Stimulated activated CD8-positive, alpha-beta memory T cell treated with anti-CD3 and anti-CD28 coated beads, Interleukin-12 subunit alpha, Interleukin-12 subunit beta, amount 100 ng/mL, for 1 hour (primary cell): ENCODE data around the gene CCN2.
"Not testable (repeated sequence)": the region's sequence is repeated elsewhere in the genome, so short reads cannot be mapped to it uniquely, and the experiment has no call there.

ENCODE experiments used
- DNase-seq: peaks from one replicate; pipeline ENCODE4 v3.0.0-alpha.2; 2020; ENCODE audit warnings: low read depth

Gene CCN2

DNA sequence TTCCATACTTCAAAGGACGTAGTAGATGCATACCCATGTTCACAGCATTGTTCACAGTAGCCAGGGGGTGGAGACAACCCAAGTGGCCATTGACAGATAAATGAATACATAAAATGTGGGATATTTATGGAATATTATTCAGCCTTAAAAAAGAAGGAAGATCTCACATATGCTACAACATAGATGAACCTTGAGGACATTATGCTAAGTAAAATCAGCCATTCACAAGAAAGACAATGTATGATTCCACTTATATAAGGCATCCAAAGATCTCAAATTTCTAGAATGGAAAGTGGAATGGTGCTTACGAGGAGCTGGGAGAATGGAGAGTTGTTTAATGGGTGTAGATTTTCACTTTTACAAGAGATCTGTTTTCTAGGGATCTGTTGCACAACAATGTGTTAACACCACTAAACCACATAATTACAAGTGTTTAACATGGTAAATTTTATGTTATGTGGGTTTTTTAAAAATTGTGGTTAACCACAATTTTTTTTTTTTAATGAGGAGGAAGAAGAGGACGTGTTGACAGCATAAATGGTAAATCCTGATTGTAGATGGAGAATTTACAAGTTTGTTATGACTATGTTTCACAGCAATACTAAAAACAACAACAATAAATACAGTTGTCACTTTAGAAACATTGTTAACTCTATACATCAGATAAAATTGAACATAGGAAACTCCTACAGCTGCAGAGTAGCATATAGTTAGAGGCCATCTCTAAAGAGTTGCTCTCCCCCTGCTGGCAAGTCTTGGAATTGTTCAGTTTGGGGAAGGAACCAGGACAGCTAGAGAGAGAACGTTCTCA, 41.6 kb downstream of the CCN2 start:
- DNase-seq: peak; percentile 67

DNA sequence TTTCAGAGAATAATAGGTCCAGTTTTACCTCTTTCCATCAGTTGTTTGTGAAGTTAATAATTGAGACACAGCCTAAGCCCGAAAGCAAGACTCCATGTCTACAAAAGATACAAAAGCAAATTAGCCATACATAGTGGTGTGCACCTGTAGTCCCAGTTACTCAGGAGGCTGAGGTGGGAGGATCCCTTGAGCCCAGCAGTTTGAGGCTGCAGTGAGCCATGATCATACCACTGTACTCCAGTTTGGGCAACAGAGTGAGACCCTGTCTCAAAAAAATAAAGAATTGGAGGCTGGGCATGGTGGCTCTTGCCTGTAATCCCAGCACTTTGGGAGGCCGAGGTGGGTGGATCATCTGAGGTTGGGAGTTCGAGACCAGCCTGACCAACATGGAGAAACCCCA, 42.4 kb downstream of the CCN2 start:
- not testable (repeated sequence) for DNase-seq

DNA sequence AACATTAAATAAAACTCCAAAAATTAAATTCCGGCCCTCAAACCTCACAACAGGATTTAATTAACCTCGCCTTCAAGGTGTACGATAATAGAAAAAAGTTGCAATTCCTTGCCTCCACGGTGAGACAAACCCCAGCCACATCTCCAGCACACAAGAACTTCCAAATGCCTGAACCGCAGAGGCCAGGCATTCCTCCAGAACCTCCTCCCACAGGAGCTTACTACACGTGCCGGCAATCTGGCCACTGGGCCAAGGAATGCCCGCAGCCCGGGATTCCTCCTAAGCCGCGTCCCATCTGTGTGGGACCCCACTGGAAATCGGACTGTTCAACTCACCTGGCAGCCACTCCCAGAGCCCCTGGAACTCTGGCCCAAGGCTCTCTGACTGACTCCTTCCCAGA, 47.4 kb downstream of the CCN2 start:
- DNase-seq: not testable (repeated sequence)

GRCh38 chr6:131901326-131901873, 49.8 kb downstream of the CCN2 start:
- DNase-seq: not testable (repeated sequence)

DNA sequence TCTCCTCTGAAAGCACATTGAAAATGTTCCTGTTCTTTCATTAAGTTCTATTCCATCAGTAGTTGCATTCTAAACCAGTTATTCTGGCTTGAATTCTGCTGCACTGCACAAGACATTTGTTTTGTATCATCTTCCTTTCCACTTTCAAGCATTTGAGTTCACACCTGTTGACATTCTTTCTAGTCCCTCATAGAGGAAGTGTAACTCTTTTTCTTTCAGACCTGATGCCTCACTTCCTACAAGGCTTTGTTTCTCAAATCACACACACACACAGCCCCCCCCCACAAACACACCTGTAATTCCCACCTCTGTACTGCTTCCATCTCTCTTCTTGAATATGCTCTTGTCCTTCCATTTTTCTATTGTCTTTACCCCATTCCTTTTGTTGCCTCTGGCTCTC, 50.9 kb downstream of the CCN2 start:
- DNase-seq: no peak

GRCh38 chr6:131898718-131899117, 52.5 kb downstream of the CCN2 start:
- no peak for DNase-seq
